Measurements from ENCODE around the gene MTHFR. TPM values are rescaled to one million over a fixed set of nuclear protein-coding genes. Genes with fewer than 3 reads are reported as not detected.

The MTHFR gene
- total RNA-seq, 1 experiment from 2014 or later, result 18.2 TPM

GRCh38 chr1:11778336-11778735 is 27.4 kb downstream of the MTHFR start:
- TF ChIP-seq CTCF (conservative IDR thresholded peaks at IDR 0.05), result no peak
- Histone ChIP-seq H3K4me1 (ENCODE audit: insufficient read depth, low read length) (no peaks in the 10 kb centered on the region), H4K91ac (ENCODE audit: insufficient read length, low read depth, low read length) (no peak overlapping the region), H4K20me1 (ENCODE audit: control insufficient read depth, insufficient read depth, insufficient read length) (no peaks in the 10 kb centered on the region), H3K9ac (ENCODE audit: extremely low read depth, insufficient read length, low read length) (no peak overlapping the region), H3K27me3 (ENCODE audit: insufficient read depth, low read length) (no peaks in the 10 kb centered on the region), H3K79me1 (ENCODE audit: insufficient read depth, low read depth, low read length, poor library complexity, severe bottlenecking) (no peaks in the 10 kb centered on the region), H4K8ac (replicated peaks; ENCODE audit: insufficient read length, low read depth, low read length) (no peak overlapping the region), H4K5ac (ENCODE audit: insufficient read length, low read depth, low read length) (no peak overlapping the region), H3K79me2 (ENCODE audit: insufficient read depth, low read length) (no peaks in the 10 kb centered on the region), H2BK20ac (ENCODE audit: low read depth, low read length, poor library complexity, severe bottlenecking) (no peak overlapping the region), H2BK15ac (ENCODE audit: low read depth, low read length) (no peak overlapping the region), H3K56ac (ENCODE audit: insufficient read length, low read depth, low read length) (no peak overlapping the region), H3K14ac (ENCODE audit: insufficient read depth, low read length) (no peak overlapping the region), H2BK5ac (ENCODE audit: insufficient read length, low read length) (no peak overlapping the region), H3K9me3 (ENCODE audit: control insufficient read depth, low read depth, low read length) (no peaks in the 10 kb centered on the region), H2BK12ac (ENCODE audit: insufficient read length, low read depth, low read length) (no peak overlapping the region), H3K4me2 (ENCODE audit: insufficient read depth, insufficient read length, low read length) (no peak overlapping the region), H3K23ac (ENCODE audit: insufficient read length, low read depth, low read length) (no peak overlapping the region), H3K4ac (ENCODE audit: low read depth, low read length) (no peak overlapping the region), H2AFZ (ENCODE audit: low read length) (no peak overlapping the region), H3T11ph (ENCODE audit: low read length) (no peak overlapping the region), H2AK5ac (ENCODE audit: insufficient read length, low read length) (no peak overlapping the region), H3K27ac (ENCODE audit: insufficient read length, low read depth, low read length) (no peak overlapping the region), H3K23me2 (ENCODE audit: insufficient read length, low read depth, low read length, poor library complexity, severe bottlenecking) (no peaks in the 10 kb centered on the region), H2BK120ac (ENCODE audit: low read depth, low read length, poor library complexity, severe bottlenecking) (no peak overlapping the region), H3K18ac (ENCODE audit: insufficient read length, low read depth, low read length) (no peak overlapping the region)
- peaks cover 3% of the 10 kb centered on the region; the same call in 1 of the 2 replicates for H3K27me3 Mint-ChIP-seq (ENCODE audit: low read depth)
- H3K4me3 Mint-ChIP-seq, result no peak overlapping the region
- H3K9me3 Mint-ChIP-seq, result no peaks in the 10 kb centered on the region
- H3K4me1 Mint-ChIP-seq, result no peaks in the 10 kb centered on the region
- no peak overlapping the region for H3K27ac Mint-ChIP-seq
- DNase-seq, result no peak
- no CpG with 5 or more reads among the region's 9 CpGs for WGBS (ENCODE audit: extremely low coverage, insufficient read length, low lambda C conversion rate)
- no peaks in the 10 kb centered on the region for H3K36me3 Mint-ChIP-seq (ENCODE audit: insufficient read depth in 1 of 3, low read depth in 3 of 3)
